ENCODE measurements around the gene DST. TPM values are rescaled to one million over a fixed set of nuclear protein-coding genes. Genes with fewer than 3 reads are reported as not detected.

DST gene
- total and polyA plus RNA-seq, 2 of the 4 experiments (the other 2 are of a cell fraction), result 97.7 to 452 TPM

DNA sequence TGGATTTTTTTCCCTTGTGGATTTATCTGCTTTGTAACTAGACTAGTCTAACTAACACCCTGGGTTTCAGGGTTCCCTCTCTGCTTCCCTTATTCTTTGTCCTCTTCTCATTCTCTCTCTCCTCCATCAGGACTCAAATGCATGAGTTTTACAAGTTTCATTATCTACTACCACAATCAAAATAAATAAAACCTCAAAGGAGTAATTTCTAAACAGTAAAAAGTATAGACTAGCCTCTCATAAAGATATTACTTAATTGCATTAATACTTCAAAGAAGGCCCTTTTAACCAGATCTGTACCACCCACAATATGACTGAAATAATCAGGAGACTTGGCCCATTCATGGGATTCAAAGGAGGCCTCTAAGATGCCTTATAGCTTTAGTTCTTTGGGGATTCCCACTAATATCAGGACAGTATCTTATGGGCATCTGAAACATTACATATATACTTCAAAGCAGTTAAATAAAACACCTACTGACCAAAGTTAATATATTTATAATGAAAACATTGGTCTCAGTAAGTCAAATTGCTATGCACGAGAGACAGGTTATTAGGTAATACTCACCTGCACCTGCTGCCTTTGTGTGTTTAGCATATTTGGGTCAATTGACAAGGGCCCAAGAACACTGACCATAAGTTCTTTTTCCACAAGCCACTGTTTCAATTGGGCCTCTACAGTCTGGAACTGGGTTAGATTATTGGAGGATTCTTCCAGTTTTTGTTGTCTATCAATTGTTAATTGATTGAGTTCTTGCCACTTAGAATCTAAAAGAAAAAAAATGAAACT is 85.7 kb downstream of the DST start:
- intact Hi-C loops (cut with micrococcal nuclease), result no loop called here
- ChIA-PET CTCF (interaction anchor here (1.0 kb wide), 1 partner anchor 242 kb away, joined by 3 read pairs; no protein-coding TSS in a partner anchor), POLR2A (ENCODE audit: unreplicated experiment) (no interaction called here)
- ATAC-seq (ENCODE audit: low read depth) (no peak), DNase-seq (no peak)
- Histone ChIP-seq H2BK15ac (ENCODE audit: low read depth, low read length) (no peak overlapping the region), H4K8ac (ENCODE audit: low read depth in 2 of 2, low read length in 2 of 2) (no peak overlapping the region), H4K91ac (ENCODE audit: insufficient read depth, low read depth, low read length) (no peak overlapping the region), H3K23ac (ENCODE audit: low read depth, low read length) (no peak overlapping the region), H4K20me1 (ENCODE audit: insufficient read depth, low read length) (peaks cover 8% of the 10 kb centered on the region; the same call in 1 of the 2 replicates), H2BK20ac (ENCODE audit: low read depth, low read length) (no peak overlapping the region), H2BK5ac (ENCODE audit: low read depth, low read length, poor library complexity, severe bottlenecking) (no peak overlapping the region), H3K27ac (ENCODE audit: insufficient read depth, low read length) (no peak overlapping the region), H4K5ac (ENCODE audit: low read depth, low read length) (no peak overlapping the region), H2BK120ac (ENCODE audit: low read depth, low read length) (no peak overlapping the region), H3K9me3 (ENCODE audit: control insufficient read depth, insufficient read depth, low read length) (no peaks in the 10 kb centered on the region), H2AK9ac (replicated peaks; ENCODE audit: low read depth, low read length, poor library complexity) (no peak overlapping the region), H3K56ac (ENCODE audit: extremely low read depth, insufficient read depth, low read length) (no peak overlapping the region), H3K4me3 (ENCODE audit: insufficient read depth, low read depth, low read length) (no peak overlapping the region), H3K14ac (replicated peaks; ENCODE audit: low read depth, low read length) (no peak overlapping the region), H3K4ac (ENCODE audit: low read depth, low read length) (no peak overlapping the region), H2AFZ (replicated peaks; ENCODE audit: low read length, poor library complexity) (no peak overlapping the region), H3K4me1 (ENCODE audit: control insufficient read depth, insufficient read depth, low read length) (peaks cover 6% of the 10 kb centered on the region), H3K4me2 (ENCODE audit: low read depth, low read length) (no peak overlapping the region), H3K9me1 (ENCODE audit: insufficient read depth, low read length) (no peaks in the 10 kb centered on the region), H3K27me3 (ENCODE audit: control insufficient read depth, insufficient read depth, low read length) (no peaks in the 10 kb centered on the region), H3K79me1 (ENCODE audit: low read depth in 1 of 2, low read length in 2 of 2) (peaks cover 16 to 27% of the 10 kb centered on the region in 2 experiments), H3K36me3 (ENCODE audit: control insufficient read depth, insufficient read depth, low read length) (peaks cover 25% of the 10 kb centered on the region), H3K9ac (ENCODE audit: low read depth, low read length) (no peak overlapping the region), H3K18ac (ENCODE audit: low read depth, low read length) (no peak overlapping the region), H2AK5ac (ENCODE audit: low read depth, low read length) (no peak overlapping the region)
- dilution Hi-C loops (cut with HindIII; ENCODE audit: low sequenced_read_pairs, unreplicated experiment), result no loop called here
- TF ChIP-seq FOS (IDR thresholded peaks at IDR 0.05; ENCODE audit: low read depth, low read length) (no peak), MAZ (IDR thresholded peaks at IDR 0.05; ENCODE audit: borderline replicate concordance, low read depth, low read length) (no peak), CHD1 (IDR thresholded peaks at IDR 0.05; ENCODE audit: low read depth, low read length) (no peak), MAFK (IDR thresholded peaks at IDR 0.05; ENCODE audit: low read depth, low read length) (no peak), RAD21 (IDR thresholded peaks at IDR 0.05; ENCODE audit: low read length) (no peak), RCOR1 (IDR thresholded peaks at IDR 0.05; ENCODE audit: insufficient replicate concordance, low read length) (no peak), SMC3 (IDR thresholded peaks at IDR 0.05; ENCODE audit: low read depth, low read length) (no peak), POLR2A (IDR thresholded peaks at IDR 0.05; ENCODE audit: low read depth, low read length) (no peak), BHLHE40 (IDR thresholded peaks at IDR 0.05; ENCODE audit: low read depth, low read length) (no peak), CEBPB (IDR thresholded peaks at IDR 0.05; ENCODE audit: low read depth, low read length) (no peak), MXI1 (IDR thresholded peaks at IDR 0.05; ENCODE audit: borderline replicate concordance, low read depth, low read length) (no peak)
- TF ChIP-seq, protein P1, sequence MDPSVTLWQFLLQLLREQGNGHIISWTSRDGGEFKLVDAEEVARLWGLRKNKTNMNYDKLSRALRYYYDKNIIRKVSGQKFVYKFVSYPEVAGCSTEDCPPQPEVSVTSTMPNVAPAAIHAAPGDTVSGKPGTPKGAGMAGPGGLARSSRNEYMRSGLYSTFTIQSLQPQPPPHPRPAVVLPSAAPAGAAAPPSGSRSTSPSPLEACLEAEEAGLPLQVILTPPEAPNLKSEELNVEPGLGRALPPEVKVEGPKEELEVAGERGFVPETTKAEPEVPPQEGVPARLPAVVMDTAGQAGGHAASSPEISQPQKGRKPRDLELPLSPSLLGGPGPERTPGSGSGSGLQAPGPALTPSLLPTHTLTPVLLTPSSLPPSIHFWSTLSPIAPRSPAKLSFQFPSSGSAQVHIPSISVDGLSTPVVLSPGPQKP (IDR thresholded peaks at IDR 0.05; ENCODE audit: borderline replicate concordance, low read depth, low read length), result no peak
- TF ChIP-seq, protein P2, sequence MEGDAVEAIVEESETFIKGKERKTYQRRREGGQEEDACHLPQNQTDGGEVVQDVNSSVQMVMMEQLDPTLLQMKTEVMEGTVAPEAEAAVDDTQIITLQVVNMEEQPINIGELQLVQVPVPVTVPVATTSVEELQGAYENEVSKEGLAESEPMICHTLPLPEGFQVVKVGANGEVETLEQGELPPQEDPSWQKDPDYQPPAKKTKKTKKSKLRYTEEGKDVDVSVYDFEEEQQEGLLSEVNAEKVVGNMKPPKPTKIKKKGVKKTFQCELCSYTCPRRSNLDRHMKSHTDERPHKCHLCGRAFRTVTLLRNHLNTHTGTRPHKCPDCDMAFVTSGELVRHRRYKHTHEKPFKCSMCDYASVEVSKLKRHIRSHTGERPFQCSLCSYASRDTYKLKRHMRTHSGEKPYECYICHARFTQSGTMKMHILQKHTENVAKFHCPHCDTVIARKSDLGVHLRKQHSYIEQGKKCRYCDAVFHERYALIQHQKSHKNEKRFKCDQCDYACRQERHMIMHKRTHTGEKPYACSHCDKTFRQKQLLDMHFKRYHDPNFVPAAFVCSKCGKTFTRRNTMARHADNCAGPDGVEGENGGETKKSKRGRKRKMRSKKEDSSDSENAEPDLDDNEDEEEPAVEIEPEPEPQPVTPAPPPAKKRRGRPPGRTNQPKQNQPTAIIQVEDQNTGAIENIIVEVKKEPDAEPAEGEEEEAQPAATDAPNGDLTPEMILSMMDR (conservative IDR thresholded peaks at IDR 0.05; ENCODE audit: low read depth, low read length), result no peak
- TF ChIP-seq, protein P3, sequence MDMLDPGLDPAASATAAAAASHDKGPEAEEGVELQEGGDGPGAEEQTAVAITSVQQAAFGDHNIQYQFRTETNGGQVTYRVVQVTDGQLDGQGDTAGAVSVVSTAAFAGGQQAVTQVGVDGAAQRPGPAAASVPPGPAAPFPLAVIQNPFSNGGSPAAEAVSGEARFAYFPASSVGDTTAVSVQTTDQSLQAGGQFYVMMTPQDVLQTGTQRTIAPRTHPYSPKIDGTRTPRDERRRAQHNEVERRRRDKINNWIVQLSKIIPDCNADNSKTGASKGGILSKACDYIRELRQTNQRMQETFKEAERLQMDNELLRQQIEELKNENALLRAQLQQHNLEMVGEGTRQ (IDR thresholded peaks at IDR 0.05; ENCODE audit: low read depth, low read length), result no peak
- in situ Hi-C loops (cut with MboI; ENCODE audit: low sequenced_read_pairs), result loop anchor here (25.0 kb wide), 1 partner anchor 570 kb away; no protein-coding TSS in a partner anchor
- no CpG with 5 or more reads among the region's 1 CpG for WGBS, 2 experiments (ENCODE audit: extremely low coverage in 2 of 2, insufficient read length in 1 of 2)
- BruUV-seq (replicated peaks), result no TSS peak
